GM19035 (cell line): ENCODE measurements around the gene RBFOX2.

Experiments
- ATAC-seq: cut with Tn5 transposase; IDR thresholded peaks from one replicate; pipeline ENCODE4 v1.9.1; 2021; ENCODE audit not compliant: unreplicated experiment

RBFOX2 gene

DNA sequence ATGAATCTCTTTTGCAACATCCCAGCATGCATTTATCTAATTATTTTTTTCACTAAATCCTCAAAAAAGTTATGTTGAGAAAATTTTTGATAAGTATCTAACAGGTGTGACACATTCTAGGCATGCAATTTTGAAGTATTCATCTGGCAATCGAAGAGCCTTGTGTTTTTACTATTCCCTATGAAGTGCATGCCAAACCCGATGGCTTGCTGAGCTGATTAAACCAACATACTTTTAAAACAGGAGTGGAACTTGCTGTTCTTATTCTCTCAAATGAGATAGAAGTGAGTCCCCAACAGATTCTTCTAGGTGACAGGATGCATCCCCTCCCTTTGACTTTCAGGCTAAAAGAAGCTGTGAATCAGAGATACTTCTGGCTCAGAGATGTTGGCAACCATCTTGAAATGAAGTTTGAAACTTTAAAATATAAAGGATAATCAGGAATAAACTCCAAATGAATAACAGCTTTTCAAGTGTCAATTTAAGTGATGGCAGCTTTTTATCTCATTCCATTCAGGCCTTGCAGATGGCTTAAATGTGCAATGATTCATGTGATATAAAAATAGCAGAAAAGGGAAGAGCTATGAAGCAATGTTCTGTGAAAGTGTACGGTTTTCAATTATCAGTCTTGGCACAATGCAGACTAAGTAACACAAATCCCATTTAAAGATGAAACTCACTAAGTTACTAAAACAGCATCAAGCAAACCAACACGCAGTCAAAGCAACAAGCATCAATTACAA lies 243.3 kb downstream of the RBFOX2 start:
- ATAC-seq: no peak

- ATAC-seq: no peak
Observed at GRCh38 chr22:35784633-35785032, 244.0 kb downstream of the RBFOX2 start.

- no peak for ATAC-seq
Observed at GRCh38 chr22:35783943-35784614, 244.5 kb downstream of the RBFOX2 start.

GRCh38 chr22:35782504-35782903 lies 246.1 kb downstream of the RBFOX2 start:
- no peak for ATAC-seq

- ATAC-seq: no peak
Observed at GRCh38 chr22:35781898-35782297, 246.7 kb downstream of the RBFOX2 start.

- ATAC-seq: no peak
Observed at GRCh38 chr22:35777335-35777975, 251.2 kb downstream of the RBFOX2 start.

DNA sequence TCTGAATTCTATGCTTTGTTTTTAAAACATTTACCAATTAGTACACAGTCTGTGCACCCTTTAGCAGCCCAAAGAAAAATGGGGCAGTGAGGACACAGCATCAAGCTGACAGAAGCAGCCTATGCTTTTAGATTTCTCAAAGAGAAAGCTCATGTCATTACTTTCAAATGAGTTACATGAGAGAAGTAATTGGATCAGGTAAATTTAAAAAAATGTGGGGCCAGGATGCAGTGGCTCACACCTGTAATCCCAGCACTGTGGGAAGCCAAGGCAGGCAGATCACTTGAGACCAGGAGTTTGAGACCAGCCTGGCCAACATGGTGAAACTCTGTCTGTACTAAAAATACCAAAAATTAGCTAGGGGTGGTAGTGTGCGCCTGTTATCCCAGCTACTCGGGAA lies 253.3 kb downstream of the RBFOX2 start:
- no peak for ATAC-seq

GRCh38 chr22:35769974-35770373 lies 258.6 kb downstream of the RBFOX2 start:
- no peak for ATAC-seq

- ATAC-seq: no peak
Observed at GRCh38 chr22:35766654-35767580, 261.7 kb downstream of the RBFOX2 start.

GRCh38 chr22:35761037-35761436 lies 267.6 kb downstream of the RBFOX2 start:
- no peak for ATAC-seq

DNA sequence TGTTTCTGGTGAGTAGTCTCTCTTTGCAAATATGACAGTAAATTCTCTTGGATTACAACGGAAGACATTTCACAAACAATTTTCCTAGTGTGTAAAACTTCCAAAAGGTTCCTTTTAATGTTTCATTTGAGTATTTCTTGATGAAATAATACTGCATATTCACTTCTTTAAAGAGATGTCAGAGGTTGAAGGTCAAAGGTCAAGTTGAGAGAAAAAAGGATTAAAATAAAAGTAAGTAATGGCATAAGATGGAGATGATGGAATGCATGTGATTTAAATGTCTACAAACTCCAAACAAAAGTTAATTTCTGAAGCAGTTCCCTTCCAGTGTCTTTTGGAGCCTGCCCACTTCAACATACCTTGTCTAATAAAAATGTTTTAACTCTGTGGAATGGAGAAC lies 270.2 kb downstream of the RBFOX2 start:
- no peak for ATAC-seq

DNA sequence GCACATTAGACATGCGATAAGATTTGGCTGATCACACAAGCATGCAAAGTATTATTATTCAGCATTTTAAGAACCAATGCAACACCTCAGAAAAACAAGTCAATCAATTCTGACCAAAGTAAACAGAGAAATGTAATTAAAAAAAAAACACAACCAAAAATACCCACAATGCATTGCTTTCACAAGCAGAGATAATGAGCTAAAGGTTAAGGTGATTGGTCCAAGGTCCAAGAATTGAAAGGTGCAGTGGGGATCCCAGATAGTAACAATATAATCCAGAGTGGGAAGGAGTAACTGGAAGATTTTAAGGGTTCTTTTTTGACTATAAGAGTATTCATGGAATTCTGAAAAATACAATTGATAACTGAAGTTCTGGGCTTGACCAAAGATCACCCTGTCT lies 271.9 kb downstream of the RBFOX2 start:
- no peak for ATAC-seq

DNA sequence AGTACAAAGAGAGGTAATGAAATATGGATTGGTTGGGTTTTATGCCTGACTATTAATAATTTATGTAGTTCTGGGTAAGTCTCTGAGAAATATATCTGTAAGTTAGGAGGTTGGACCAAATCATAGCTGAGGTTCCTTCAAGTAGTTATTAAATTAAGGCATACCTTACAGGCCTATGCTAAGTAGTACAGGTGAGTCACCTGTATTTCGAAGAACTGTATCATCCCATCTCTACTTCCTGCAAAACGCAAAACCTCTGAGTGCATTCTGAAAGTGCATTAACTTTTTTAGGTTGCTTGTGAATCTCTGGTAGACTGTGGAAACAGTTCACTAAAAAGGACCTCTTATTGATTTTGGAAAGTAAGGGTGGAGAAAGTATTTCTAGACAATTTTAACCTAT lies 273.9 kb downstream of the RBFOX2 start:
- no peak for ATAC-seq

DNA sequence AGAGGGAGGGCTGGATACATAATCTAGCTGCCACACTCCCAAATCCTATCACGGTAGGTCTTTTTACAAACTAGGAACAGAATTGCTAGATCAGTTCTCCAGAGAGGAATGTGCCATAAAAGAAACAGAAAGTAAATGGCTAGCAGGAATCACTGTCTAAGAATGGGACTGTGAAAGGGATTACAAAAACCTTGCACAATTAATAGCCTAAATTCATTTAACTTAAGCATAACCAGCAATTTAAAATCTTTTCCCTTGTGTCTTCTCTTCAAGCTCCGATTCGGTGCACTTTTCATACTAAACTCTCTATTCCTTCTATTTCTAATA lies 275.8 kb downstream of the RBFOX2 start:
- ATAC-seq: no peak

DNA sequence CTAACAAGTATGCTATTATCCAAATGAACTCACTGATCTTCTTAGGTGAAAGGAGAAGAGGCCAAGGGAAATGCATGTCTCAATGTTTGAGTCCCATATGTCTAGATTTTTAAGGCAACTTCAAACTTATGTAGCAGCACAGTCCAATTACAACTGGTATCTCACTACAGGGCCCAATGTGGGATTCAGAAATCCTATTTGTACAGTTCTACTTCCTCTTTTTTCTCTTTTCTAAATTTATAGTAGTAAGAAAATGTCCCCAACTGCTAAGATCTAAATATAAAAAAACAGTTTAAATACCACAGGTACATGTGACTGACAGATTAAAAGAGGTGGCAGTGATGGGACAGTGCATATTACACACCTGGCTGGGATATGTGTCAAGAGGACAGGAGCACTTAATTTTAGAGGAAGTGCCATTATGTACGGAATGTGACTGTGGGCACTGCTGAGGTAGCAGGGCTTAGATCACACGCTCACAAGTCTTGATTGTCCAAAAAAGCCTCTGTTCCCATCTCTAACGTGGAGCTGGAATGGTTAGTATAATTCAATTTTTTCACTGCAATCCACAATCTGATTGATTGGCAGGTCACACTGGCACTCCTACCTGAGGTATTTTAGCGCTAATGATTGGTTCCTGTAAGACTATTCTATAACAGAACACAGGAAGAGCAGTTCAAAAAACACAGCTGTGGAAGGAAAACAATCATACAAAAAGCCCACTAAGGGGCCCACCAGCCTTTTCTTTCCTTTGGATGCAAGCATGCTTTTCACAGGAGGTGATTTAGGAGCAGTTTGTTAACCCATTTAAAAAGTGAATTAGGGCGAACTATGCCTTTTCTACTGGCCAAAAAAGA lies 276.4 kb downstream of the RBFOX2 start:
- ATAC-seq: no peak

DNA sequence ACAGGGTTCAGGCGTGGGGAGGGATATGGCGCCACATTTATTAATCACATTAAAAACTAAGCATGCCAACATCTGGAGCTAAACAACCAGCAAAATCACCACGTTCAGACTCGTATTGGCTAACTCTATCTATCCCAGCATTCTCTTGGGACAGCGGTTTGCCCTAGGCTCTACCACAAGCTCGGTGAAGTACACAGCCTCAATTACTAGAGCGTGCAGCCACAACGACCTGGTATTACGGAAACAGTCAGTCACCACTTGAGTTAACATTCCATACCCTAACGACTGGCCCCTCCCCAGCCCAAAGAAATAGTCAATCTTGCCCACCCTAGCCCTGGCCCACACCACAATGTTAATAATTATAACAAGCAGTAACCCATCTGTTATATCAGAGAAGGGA lies 278.8 kb downstream of the RBFOX2 start:
- peak; percentile 70 for ATAC-seq

- ATAC-seq: no peak
Observed at GRCh38 chr22:35746946-35747703, 281.5 kb downstream of the RBFOX2 start.

DNA sequence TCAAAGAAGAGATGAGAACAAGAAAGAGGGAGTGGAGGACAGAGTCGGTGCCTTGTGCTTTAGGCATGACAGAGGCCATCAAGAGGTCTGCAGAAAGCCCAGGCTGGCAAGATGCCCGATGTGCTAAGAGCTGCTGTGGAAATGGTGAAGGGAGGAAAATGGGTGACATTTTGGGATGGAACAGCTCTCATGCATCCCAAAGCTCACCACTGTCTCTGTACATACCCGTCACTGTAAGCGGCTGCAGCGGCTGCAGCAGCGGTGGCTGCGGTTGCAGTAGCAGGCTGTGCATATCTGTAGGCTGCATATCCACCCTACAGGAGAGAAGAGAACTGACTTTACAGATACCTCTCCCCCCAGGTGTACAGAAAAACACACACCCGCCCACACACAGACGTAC lies 282.4 kb downstream of the RBFOX2 start:
- ATAC-seq: no peak

DNA sequence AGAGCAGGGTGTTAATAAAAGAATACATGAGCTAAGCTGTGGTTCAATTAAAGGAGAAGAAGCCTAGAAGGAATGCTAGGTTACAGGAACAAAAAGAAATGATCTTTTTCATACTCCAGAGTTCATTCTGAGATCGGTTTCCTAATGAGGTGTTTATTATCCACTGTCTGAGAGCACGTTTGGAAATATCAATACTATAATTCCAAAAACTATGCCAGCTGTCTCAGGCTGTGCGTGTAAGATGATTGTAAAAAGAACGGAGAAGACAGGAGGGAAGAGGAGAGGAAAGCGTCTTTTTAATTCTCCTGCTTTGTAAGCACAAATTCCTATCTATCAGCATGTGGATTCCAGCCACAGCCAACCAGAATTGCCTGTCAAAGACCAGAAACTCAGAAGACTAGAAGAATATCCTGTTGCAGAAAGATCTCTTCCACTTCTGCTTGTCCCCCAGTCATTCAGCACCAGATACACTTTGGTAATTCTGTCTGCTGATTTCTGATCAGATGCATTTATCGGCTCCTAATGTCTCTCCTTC lies 285.2 kb downstream of the RBFOX2 start:
- no peak for ATAC-seq
